GM19240 (cell line): ENCODE data around the gene DCC.

ENCODE experiments used
- DNase-seq: peaks from one replicate; pipeline ENCODE4 v3.0.0; 2011; ENCODE audit warnings: low spot score; ENCODE audit not compliant: insufficient read length

Gene DCC

DNA sequence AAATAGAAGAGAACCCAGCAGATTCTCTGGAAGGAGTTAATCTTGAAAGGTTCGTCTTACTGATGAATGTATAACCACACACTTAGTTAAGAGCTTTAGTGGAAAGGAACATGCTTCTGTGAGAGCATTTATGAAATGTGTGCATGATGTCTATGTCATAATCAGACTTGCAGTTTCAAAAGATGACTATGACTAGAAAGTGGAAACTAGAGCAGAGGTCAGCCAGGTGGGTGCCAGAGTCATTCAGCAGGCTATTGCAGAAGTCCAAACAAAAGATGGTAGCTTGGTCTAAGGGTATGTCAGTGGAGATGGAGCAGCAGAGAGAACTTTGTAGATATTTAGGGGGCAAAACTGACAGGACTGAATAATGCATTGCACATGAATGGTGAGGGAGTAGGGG is 825.8 kb downstream of the DCC start:
- DNase-seq: no peak

DNA sequence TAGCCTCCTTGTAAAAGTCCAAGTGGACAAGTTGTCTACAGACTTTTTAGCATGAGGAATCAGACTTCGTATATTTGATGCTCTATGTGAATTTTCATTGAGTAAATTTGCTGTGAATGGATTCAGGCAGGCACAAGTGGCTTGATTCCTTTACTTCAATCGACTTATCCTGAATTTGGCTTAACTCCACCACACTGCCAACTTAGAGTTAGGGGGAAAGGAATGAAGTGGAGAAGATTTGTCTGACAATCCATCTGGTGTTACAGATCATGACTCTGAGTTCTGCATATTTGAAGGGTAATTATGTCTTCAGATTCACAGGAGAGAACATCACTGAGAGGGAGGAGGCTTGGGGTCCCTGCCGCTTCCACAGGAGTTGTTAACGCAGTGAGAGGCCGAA is 829.3 kb downstream of the DCC start:
- no peak for DNase-seq

DNA sequence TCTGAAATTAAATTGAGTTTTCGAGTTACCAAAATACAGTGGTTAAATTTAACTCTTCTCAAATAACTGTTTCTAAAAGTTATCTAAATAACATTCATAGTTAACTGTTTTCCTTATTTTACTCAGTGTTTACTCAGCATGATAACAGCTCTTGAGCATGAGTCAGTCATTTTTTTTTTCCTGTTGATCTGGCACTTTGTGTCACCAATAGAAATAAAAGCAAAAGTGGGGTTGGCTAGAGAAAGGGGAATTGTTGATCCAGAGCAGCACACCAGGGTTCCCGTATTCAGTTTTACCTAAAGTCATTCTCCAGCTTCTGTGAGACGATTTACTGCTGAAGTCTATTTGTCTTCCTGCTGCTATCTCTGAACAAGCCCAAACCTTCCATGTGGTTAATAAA is 851.6 kb downstream of the DCC start:
- DNase-seq: no peak

DNA sequence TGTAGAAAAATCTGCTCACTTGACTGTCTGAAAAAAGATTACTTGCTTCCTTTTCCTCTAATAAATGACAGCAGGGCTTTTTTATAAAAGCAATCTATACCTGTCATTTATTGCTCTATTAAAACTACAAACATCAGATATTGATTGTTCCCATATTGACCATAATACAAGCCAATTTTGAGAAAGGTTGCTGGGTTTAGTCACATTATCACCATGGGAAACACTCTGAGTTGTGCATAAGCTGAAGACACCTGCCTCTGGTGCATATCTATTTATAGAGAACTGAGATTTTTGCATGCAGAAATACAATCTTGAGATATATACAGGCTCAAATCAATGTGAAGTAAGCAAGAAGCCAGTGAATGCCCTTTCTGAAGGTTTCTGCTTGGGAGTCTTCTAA is 853.9 kb downstream of the DCC start:
- no peak for DNase-seq

DNA sequence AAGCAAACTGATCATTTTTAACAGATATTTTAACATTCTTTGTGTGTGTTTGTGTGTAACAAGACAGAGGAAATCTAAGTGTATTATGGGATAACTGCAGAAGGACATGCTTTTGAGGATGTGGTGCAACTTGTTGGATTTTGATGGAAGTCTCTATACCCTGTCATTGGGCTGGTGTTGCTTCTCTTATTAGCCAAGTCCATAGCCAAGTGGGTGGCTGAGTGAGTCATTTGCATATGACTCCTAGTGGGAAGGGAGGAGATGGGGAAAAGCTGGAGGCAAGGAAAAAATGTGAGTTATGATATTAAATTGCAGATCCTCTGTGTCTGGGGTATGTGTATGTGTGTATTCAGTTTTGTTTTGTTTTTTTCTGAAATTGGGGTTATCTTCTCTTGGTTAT is 879.9 kb downstream of the DCC start:
- DNase-seq: no peak

DNA sequence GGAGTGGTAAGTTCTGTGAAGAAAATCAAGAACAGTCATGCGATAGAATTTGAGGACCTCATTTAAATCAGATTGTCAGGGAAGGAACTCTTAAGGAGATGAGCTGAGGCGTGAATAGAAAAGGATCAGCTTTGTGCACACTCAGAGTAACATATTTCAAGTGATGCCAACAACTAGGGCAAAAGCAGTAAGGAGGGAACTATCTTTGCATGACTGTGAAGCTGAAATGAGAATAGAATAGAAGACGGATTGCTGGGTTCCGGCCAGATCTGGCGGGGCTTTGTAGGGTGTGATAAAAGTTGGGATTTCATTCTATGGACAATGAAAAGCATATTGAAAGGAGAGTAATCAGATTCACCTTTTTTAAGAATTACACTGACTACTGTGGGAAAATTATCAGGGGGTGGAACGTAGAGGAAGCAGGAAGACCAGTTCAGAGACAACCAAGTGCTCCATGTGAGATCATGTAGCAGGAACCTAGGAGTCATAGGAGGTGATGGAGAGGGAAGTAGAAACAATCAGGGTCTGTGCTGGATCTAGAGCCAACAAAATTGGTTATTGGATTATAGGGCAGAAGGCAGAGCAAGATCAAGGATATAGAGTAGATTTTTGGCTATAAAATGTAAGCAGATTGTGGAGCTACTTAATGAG is 884.3 kb downstream of the DCC start:
- no peak for DNase-seq

DNA sequence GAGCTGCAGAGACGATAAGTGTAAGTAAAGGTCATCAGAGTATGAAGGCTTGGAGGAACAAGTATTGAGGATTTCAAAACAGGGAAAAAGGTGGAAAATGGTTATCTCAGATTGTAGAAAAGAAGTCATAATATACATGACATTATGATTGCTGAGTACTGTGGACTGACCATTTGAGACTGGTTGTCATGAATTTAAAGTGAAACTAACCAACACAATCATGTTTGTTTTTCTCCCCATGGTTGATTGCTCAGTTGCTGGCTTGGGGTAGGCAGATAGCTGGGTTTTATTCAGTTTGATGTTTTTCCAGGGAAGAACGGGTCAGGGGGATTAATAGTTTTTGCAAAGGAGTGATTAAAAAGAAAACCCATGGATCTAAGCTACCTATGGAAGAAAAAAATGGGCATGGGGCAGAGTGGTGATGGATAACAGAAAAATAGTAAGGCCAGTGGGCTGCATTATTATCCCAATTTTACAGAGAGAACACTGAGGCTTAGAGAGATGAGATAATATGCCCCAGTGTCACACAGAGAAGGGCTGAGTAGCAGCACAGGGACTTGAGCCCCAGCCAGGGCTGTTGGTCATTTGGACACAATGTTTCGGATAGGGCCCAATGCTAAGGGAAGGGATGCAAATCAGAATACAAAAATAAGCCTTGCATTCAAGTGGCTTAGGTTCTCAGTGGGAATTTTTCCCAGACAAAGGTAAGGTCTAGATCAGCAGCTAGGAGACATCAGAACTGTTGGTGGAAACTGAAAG is 885.7 kb downstream of the DCC start:
- no peak for DNase-seq

DNA sequence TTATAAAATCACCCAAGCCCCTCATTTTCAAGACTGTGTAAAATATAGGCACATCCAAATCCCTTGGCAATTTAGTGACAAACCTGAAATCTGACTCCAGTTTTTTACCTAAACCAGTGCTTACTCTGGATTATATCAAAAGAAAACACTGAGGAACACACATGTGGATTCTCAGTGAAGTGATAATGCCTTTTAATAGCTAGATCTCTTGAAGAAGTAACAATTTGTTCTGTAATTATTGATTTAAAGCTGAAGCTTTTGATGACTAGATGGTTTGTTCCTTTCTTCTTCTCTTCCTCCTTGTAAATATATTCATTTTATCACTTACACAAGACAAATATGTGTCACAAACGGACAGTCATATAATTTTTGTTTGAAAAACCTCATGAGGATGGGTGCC is 894.6 kb downstream of the DCC start:
- DNase-seq: no peak

DNA sequence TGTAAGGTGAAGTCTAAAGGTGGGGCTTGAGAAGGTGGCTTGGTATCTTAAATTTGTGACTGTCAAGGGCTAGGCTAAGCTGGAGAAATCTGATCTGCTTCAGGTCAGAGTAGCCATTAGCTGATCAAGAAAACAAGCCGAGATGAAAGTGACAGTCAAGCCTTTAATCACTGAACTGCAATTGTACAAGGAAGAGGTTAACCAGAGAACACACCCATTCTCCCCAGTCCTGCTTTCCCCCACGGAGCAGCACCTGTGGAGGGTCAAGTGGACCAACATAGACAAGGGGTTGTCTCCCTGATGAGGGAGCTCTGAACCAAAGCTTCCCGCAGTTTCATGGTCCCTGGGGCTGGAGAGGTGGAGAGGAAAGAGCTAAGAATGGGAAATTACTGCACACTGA is 901.2 kb downstream of the DCC start:
- DNase-seq: no peak

DNA sequence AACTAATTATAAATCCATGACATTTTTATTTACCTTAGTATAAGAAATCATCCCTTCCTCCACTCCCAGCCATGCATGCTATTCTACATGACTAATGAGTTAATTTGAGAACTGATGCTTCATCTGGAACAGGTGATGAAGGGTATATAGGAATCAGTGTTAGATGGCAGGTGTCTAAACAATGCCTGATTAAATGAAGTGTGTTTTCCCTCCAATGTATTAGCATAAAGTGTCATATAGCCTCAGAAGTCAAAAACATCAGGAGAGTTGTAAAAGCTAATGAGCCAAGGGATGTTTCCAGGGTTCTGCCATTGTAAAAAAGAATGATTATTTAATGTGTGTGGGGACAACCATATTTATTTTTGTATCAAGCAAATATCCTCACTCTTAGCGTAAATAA is 913.8 kb downstream of the DCC start:
- DNase-seq: no peak

DNA sequence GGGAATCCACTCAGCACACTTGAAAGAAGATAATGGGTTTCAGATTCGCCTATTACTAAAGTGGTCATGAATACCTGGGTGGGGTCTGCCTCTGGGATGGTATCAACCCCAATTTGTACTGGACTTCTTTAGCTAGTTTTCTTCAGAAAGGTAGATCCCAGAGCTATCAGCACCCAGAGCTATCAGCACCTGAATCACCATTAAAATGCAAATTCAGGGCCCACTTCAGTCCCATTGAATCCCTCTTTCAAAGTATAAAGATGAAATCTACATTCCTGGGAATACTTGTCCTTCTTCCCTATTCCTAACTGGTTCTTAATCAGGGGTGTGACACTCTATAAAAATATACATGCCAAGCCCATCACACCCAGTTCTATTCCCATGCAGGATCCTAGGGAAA is 914.3 kb downstream of the DCC start:
- DNase-seq: no peak

DNA sequence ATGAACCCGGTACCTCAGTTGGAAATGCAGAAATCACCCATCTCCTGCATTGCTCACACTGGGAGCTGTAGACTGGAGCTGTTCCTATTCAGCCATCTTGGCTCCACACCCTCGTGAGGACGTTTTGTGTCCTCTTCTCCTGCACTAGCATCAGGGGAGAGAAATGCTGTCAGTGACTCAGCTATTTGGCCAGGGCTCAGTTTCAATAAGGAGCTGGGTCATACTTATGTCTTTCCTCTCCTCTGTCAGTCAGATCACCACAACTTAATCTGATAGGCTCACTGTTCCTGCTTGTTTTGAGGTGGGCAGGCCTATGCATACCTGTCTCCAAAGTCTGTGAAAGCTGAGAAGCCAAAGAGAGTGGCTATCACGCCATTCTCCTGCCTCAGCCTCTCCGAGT is 921.2 kb downstream of the DCC start:
- DNase-seq: no peak

DNA sequence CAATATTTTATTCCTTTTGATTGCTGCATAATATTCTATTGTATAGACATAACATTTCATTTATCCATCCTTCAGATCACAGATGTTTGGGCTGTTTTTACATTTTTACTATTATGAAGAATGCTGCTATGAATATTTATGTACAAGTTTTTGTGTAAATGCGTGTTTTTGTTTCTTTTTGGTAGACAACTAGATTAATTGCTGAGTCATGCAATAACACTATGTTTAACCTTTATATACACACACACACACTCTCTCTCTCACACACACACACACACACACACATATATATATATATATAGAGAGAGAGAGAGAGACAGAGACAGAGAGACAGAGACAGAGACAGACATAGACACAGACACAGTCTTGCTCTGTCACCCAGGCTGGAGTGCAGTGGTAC is 926.9 kb downstream of the DCC start:
- DNase-seq: no peak

DNA sequence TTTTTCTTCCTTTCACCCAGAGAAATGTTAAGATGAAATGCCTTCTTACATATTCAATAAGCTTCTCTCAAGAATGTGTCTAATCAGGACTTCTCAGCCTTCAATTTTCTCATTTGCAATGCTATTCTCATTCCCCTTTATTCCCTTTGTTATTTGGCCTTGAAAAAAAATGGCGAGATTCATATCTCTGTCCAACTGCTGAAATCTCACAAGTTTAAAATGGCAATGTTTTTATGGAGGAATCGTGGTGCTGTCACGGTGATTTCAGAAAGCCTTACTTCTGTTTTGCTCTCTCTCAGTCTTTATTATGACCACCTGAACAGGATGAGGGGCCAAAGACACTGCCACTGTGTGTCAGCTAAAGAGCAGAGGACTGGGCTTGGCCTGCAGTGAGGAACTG is 928.5 kb downstream of the DCC start:
- DNase-seq: no peak

DNA sequence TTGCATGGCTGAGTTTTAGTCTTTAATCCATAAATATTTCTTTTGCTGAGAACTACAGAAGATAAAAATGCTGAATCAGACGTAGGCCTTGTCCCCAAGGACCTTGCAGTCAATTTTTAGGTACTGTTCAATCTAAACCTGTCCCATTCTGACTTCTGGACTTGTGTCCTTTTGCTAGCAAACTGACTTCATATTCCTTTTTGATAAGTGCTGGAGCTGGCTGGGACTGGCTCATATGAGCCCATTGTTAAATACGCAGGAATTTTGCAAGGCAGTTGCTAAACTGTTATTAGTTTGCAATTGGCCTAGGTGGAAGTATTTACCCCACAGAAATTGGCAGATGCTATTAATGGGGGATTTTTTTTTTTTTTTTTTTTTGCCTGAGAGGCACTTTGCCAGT is 941.4 kb downstream of the DCC start:
- no peak for DNase-seq

DNA sequence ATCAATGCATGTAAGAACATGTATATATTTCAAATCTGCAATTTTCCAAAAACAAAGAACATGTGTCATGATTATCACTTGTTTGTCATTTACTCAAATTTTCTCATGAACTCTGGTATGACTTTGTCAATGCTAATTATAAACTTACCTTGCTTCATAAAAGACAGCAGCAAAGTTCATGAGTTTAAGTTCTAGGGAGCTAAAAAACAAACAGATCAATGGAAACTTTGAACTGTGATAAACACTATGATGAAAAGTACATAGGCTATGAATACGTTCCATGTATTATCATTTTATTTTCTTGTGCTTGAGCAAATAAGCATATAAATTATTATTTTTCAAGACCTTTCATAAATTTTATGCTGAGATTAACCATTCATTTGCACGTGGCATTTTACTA is 943.7 kb downstream of the DCC start:
- no peak for DNase-seq

DNA sequence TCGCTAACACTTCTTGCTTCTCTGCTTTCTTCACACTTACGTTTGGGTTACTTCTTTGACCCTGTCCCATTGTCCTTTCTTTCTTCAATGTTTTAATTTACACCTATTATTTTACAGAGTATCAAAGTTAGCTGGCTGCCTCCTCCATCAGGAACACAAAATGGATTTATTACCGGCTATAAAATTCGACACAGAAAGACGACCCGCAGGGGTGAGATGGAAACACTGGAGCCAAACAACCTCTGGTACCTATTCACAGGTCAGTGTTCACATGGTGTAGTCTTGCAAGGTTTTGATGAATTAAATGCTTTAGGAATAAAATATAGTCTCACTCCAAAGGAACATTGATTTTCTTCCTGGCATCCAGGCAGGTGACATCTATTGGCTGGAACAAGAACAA is 965.5 kb downstream of the DCC start:
- no peak for DNase-seq

DNA sequence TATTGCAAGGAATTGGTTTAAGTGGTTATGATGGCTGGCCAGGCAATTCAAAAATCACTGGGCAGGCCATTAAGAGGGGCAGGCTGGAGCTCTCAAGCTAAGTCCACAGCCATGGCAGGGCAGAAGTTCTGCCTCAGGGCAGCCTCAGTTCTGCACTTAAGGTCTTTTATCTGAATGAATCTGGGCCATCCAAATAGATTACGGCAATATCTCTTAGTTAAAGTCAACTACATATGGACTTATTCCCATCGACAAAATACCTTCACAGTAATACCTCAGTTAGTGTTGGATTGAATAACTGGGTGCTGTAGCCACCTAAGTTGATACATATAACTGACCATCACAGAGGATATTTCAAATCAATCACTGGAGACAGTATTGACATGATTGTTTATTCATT is 979.6 kb downstream of the DCC start:
- DNase-seq: no peak

DNA sequence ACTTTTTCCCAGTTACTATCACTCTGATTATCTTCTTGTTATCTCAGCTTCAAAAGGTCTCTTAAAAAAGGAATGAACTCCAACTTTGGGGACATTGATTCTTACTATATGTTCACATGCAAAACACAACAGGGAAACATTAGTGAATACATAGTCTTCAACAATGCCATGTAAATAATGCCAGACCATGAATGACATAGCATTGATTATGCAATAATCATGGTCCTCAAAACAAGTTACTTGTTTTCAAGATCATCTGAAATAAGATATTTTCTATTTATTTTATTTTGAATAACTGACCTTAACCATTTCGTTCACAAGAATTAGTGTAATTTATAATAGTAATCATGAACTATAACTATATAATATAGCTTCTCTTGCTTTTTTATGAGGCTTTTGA is 982.2 kb downstream of the DCC start:
- DNase-seq: no peak

DNA sequence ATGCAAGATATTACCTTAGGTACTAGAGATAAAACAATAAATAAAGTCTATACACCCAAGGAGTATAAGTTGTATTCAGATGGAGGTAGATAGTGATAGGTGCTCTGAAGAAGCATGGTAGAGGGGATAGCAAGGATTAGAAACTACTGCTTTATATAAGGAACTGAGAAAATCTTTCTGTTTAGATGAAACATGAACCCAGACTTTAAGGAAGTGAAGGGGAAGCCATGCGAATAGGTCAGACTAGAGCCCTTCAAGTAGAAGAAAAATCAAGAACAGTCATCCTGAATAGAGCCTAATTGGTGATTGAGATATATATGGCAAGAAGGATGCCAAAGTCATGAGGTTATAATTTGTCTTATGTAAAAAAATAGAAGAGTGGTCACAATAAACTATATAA is 984.4 kb downstream of the DCC start:
- DNase-seq: no peak

DNA sequence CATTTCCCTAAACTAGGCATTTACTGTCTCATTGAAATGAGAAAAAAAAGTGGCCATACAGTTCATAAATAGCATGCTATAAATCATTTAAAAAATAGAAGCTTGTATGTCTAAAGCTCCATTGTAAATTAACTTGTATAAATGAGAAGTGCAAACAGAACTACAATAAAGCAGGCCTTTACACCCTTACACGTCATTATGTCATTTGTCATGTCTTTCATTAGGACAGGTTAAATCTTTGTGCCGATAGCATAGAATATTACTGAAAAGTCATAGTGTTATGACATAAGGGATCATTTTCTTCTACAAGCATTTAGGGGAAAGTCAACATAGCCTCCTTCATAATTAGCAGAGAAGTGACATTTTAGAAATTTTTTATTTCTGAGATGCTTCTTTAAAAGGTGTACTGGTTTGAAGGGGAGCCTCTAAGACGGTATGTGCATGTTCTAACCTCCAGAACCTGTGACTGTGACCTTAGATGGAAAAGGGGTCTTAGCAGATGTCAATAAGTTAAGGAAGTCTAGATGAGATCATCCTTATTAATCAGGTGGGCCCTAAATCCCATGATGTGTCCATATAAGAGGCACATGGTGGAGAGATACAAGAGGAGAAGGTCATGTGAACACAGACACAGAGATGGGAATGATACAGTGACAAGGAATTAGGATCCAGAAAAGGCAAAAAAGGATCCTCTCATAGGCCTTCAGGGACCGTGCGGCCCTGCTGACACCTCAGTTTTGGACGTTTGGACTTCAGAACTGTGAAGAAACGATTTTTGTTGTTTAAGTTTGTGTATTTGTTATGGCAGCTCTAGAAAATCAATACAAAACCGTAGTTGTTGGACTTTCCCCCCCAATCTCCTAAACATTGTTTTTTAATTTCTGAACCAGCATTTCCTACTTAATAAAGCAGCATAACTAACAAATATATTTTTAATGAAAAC is 1020.8 kb downstream of the DCC start:
- no peak for DNase-seq

DNA sequence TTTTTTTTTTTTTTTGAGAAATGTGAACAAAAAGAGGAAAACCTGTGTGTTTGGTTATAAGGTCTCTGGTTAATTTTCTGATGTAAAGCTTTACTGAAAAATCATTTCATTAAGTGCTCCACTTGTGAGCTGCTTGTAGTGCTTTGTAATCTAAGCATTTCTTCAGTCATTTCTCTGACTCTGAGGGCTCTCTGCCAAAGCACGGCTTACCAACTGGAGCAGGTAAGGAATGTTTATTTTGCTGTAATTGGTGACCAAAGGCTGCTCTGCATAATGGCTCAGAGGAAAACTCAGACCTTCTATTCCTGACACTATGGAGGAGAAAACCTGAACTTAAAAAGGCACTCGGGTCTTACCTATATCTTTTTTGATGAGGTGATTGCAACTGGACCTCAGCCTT is 1035.6 kb downstream of the DCC start:
- no peak for DNase-seq
